Stimulated activated CD8-positive, alpha-beta memory T cell treated with anti-CD3 and anti-CD28 coated beads, Interleukin-7, amount 100 ng/mL, for 1 hour (primary cell): ENCODE results near the gene NR6A1.

Source experiments
- DNase-seq, 2 donors: peaks; one replicate each; pipeline ENCODE4 v3.0.0-alpha.2; 2020; ENCODE audit warnings: low read depth in 2 of 2

Gene NR6A1

DNA sequence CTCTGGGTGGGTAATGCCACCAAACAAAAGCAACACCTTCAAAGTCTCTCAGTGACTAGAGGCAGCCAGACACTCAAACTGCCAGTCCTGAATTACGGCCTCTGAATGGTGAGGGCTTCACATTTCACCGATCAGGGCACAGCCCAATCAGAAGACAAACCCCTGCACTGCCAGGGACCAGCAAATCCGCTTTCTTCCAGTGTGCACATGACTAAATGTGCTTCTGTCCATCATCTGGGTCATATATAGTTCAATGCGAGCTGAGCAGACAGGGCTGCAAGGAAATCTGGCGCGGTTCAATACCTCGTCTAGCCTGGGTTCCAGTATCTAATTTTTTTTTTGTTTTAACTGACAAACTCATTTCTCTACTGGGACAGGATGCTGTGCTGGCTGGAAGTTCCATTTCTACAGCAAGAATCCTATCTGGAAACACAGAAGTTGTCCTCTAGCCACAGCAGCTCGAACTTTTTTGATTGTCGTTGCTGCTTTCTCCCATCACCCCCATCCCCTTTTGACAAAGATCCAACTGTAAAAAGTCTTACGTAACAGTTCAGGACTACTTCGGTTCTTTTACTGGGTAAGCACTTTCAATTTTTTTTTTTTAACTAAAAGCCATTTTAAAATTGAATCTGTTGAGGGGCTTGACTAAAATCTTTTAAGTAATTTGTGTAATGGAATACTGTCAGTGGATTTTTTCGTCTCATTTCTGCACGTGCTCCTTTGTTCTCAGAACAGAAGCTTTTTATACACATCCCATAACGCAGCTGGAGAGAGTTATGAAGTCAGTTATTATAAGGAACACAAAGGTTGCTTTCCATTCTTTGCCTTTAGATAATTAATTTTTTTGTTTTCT lies 112.7 kb downstream of the NR6A1 start:
- peak in 1 of 2 donors; percentile 15 for DNase-seq

DNA sequence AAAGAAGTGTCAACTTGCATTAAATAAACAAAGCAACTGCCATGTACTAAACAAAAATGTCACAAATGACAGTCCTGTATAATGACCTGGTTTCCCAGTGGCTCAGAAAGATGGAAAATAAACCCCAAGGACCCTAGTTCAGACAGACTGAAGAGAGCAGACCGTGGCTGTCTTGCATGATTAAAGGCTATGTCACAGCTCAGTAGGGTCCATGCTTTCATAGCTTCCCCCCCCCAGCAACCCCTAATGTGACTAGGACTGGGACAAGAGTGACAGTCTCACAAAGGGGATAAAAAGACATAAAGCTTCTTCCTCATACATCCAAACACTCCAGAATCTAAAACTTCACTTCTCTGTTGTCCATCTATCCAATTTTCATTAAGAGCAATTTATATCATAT lies 113.6 kb downstream of the NR6A1 start:
- DNase-seq, result no peak

DNA sequence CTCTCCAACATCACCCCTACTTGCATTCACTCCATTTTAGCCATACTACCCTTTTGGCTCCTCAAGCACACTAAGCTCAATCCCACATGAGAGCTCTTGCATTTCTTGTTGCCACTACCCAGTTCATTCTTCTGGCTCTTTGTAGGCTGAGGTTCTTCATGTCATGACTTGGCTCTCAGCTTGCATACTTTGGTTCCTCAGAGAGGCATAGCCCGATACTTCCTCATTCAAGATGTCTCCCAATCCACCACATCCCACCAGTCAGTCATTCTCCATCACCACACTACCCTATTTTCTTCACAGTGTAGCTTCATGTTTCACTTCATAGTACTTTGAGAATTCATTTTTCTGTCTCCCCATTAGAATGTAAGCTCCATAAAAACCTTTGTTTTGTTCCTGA lies 116.7 kb downstream of the NR6A1 start:
- DNase-seq, result no peak

DNA sequence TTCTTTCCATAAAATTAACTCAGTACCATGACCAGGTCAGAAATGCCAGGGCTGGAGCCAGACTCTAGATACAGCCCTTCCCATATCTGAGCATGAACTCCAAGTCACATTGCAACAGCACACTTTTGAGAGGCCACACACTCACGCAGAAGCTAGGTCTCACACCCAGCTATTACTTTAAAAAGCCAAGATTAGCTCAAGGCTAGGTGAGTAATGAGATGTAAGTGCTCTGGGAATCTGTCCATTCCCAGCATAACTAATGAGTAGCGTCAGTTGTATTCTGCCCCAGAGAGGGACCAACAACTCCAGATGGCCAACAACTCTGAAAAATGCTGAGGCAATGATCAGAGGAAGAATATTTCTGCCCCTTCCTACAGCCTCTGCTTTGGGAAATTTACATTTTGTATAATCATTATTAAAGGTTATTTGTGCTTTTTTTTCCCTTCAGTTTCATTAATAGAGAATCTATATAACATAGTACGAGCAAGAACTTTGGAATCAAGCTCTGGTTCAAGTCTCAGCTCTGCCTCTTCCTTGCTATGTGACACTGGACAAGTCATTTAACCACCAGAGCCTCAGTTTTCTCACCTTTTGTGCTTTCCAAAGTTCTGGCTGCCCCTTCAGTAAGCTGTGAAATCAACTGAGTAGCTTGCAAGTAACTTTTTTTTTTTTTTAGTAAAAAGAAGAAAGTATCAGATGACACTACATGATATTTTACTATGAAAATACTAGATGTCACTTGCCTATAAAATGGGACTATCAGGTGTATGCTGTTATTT lies 118.3 kb downstream of the NR6A1 start:
- no peak for DNase-seq

DNA sequence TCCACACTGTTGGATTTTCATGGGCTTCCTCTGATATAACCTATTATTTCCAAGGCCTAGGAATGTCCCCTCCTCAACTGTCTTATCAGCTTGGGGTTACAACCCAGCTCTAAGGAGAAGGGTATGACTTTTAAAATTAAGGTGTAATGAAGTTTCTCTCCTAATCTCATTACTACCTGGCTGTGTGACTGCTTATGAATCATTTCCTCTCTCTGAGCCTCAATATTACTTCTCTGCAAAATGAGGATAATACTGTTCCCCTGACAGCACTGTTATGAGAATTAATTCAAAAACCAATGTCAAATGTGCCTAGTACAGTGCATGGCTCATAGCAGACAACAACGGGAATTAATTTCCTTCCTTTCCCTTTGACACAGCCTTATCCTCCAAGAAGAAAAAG lies 118.9 kb downstream of the NR6A1 start:
- no peak for DNase-seq

DNA sequence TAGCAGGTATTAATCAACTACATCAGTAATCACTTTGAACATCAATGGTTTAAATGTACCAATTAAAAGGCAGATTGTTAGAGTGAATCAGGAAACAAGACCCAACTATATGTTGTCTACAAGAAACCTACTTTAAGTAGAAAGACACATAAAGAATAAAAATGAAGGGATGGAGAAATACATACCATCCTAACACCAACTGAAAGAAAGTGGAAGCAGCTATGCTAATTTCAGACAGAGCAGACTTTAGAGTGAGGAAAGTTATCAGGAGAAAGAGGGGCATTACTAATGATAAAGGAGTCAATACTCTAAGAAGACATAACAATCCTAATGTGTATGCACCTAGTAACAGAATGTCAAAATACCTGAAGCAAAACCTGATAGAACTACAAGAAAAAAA lies 125.8 kb downstream of the NR6A1 start:
- no peak for DNase-seq

DNA sequence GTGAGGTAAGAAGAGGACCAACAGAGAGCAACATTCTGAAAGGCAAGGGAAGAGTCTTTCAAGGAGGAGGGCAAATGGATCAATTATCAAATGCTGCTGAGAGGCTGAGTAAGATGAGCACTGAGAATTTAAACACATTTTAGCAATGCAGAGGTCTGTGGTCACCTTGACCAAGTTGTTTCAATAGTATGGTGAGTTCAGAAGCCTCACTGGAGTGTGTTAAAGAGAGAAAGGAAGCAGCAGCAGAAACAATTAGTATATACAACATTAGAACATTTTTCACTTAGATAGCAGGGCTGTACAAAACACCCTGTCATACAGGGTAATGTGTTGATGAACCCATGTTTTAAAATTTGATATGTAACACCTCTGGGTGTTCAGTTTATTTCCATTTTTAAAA lies 131.5 kb downstream of the NR6A1 start:
- no peak for DNase-seq

DNA sequence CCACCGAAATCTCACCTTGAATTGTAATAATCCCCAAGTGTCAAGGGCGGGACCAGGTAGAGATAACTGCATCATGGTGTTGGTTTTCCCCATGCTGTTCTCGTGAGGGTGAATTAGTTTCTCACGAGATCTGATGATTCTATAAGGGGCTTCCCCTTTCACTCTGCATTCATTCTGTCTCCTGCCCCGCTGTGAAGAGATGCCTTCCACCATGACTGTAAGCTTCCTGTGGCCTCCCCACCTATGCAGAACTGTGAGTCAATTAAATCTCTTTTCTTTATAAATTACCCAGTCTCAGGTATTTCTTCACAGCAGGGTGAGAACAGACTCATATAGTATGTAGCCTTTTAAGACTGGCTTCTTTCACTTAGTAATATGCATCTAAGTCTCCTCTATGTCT lies 135.8 kb downstream of the NR6A1 start:
- DNase-seq, result no peak

DNA sequence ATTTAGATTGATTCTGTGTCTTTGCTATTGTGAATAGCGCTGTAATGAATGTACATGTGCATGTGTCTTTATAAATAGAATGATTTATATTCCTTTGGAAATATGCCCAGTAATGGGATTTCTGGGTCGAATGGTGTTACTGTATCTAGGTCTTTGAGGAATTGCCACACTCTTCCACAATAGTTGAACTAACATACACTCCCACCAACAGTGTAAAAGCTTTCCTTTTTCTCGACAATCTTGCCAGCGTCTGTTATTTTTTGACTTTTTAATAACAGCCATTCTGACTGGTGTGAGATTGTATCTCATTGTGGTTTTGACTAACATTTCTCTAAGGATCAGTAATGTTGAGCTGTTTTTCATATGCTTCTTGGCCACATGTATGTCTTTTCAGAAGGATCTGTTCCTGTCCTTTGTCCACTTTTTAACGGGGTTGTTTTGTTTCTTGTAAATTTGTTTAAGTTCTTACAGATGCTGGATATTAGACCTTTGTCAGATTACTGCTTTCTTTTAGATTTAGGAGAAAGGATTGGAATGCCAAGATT lies 139.0 kb downstream of the NR6A1 start:
- no peak for DNase-seq

DNA sequence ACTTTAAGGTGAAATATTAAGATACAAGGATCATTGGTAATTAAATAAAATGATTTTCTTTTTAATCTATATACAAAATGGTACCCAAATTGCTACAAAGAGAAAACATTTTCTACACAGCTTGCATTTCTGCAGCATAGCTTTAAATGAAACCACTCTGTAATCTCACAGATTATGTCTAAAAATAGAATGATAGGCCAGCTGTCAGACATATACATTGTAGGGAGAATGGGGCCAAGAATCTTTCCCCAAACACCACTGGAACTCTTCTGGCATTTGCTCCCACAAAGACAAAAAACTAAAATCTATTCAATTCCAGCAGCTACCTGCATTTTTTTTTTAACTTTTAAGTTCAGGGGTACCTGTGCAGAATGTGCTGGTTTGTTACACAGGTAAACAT lies 139.8 kb downstream of the NR6A1 start:
- DNase-seq, result no peak

DNA sequence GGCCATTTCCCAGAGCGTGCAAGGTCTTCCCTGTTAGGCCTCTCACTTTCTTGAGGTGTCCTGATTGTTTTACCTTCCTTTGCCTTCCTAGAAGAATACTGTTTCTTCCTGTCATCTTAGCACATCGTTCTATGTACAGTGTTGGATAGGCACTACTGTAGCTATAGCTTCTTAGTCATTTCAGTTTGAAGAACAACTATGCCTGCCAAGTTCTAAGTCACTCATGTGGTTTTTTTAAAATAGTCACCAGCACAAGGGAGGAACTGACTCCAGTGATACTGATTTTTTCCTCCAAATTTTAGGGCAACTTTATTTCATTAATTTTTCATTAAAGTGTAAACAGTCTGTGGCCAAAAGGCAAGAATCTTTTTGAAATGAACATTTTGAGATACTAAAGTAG lies 141.5 kb downstream of the NR6A1 start:
- no peak for DNase-seq

DNA sequence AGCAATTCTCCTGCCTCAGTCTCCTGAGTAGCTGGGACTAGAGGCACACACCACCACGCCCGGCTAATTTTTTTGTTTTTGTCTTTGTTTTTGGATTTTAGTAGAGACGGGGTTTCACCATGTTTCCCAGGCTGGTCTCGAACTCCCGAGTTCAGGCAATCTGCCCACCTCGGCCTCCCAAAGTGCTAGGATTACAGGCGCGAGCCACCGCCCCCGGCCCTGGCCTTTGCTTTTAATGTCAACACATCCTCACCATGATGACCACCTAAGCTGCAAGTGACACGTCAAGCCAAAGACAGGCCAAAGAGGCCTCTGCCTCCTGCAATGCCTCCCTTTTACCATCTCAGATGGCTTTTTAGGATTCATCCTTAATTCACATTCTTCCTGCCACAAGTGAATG lies 142.4 kb downstream of the NR6A1 start:
- no peak for DNase-seq

DNA sequence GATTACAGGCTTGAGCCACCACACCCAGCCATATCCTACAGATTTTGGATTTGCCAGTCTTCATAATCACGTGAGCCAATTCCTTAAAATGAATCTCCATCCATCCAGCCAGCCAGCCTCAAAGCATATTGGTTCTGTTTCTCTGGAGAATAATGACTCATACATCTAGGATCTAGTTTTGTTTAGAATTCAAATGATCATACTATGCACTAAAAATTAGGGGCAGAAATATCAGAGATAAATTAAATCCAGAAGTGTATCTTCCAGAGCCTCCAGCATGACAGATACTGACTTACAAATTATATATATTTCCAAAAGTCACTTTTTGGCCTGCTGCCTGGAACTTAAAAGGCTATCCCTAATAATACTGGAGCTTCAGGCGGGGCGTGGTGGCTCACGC lies 144.8 kb downstream of the NR6A1 start:
- DNase-seq, result no peak

DNA sequence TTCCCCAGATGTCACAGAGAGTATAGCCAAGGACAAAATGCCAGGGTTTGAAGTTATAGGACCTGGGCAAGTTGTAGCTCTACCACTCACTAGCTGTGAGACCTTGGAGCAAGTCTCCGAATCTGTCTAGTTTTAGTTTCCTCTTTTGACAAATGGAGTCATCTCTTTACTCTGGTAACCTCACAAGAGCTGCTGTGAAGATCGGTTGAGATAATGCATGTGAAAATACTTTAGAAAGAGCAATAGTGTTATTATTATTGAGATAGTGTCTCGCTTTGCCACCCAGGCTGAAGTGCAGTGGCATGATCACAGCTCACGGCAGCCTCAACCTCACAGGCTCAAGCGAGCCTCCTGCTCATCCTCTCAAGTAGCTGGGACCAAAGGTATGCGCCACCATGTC lies 146.0 kb downstream of the NR6A1 start:
- DNase-seq, result no peak

DNA sequence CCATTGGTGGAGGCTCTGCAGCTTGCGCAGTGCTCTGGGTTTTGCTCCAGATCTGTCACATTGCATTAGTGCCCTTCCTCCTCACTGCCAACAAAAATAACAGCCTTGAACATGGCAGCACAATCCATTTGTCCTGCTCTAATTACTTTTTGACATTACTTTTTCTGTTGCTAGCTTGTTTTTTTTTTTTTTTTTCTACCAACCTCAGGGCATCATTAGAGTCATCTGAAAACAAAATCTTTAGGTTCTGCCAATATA lies 146.4 kb downstream of the NR6A1 start:
- DNase-seq, result no peak

DNA sequence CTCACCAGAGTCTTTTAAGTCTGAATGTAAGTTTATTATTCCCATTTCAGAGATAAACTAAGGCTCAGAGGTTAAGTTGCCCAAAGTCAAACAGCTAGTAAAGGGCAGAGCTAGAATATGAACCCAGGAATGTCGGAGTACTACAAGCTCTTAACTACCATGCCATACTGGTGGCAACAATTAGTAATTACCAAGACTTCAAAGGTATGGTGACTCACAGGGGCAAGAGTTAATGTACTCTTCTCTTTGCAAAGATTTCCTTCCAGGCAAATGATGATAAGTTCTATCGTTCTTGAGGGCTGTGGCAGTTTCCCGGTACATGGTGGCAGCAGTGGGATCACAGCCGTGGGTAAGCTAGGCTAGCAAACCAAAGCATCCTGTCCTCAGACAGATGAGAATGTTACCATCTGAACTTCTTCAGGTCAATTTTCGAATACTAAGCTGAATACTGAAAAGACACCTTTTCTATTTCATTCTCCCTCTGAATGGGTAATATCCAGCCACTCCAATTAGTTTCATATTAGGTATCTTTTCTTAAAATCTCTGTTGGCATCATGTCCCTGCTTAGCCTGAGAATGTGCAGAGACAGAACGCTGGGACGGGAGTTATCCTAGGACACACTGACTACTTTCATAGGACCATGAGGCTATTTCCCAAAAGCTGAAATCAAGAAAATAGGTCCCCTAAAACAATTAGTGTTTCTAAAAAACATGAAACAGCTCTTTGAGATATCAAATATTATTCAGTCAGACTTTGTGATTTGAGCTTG lies 147.0 kb downstream of the NR6A1 start:
- DNase-seq, result no peak

DNA sequence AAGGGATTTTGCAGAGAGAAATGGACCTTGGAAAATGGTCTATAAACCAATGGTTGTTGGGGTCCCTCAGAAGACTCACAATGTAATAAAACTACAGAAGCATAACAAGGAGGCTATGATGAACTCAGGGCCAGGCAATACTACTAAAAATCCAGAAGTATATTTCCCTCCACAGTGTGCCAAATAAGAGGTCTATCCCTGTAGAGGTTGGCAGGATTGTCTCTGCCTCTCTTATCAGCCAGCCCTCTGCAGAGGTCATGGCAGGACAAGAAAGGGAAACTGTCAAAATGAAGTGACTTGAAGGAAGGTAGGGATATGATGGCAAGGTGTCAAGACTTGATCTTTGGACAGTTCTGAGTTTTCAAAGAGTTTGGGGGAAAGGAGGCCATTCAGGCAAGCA lies 148.2 kb downstream of the NR6A1 start:
- no peak for DNase-seq

DNA sequence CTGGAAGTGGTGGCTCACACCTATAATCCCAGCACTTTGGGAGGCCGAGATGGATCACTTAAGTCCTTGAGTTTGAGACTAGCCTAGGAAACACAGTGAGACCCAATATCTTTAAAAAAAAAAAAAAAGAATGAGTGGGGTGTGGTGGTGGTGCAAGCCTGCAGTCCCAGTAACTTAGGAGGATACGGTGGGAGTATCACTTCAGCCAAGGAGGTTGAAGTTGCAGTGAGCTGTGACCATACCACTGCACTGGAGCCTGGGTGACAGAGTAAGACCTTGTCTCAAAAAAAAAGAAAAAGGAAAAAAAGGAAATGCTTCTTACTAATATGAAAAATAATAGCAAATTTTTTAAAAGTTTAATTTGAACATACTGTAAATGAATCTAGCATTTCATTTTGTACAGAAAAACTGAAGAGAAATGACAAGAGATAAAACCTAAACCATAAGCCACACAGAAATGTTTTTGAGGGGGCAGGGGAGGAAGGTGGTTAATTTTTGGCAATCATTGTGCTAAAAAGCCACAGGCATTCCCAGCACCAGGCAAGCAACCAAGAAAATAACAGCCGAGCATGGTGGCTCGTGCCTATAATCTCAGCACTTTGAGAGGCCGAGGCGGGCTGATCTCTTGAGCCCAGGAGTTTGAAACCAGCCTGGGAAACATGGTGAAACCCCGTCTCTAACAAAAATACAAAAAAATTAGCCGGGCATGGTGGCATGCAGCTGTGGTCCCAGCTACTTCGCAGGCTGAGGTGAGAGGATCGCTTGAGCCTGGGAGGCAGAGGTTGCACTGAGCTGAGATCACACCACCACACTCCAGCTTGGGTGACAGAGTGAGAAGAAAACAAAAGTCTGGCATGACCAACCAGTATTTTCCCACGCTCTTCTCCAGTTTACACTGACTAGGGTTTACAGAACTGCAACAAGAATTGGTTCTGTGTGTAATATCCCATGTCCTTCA lies 149.5 kb downstream of the NR6A1 start:
- DNase-seq, result no peak

DNA sequence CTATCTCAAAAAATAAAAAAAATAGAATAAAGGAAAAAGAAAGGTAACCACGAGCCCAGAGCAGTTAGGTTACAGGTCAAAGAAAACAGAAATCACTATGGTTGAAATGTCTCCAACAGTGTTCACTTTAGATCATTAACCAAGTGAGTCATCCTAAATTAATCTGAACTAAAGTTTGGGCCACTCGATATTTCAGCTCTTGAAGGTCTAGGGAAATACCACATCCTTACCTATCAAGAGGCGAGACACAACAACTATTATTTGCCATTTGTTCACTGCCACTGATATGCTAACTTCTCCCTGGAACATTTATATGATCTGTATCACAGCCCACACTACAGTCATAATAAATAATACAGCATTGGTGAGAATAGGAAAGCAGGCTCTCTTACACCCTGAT lies 152.6 kb downstream of the NR6A1 start:
- DNase-seq, result no peak

DNA sequence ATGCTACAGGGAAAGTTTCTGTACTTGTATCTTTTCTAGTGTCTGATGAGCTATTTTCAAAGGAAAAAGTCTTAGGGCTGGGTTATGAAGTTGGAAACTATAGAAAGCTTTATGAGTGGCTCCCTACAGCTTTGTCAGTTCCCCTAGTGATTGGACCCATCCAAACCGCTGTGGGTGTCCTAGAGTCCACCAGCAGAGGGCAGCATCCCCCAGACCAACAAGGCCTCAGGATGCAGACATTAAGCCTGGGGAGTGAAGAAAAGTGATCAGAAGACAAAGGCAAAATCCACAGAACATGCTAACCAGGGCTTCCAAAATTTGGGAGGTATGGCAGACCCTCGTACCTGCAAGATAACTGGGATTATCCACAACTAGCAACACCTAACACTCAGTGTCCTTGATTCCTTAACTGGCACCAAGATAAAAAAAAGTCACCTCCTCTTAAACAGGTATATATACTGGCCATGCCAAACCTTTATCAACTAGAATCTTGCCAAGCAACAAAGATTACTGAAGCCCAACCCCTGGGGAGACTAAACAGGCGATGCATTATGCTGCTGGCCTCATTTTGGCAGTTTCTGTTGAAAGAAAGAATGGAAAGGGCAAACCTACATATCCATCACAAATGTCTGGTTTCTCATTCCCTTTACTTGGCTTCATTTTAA lies 153.5 kb downstream of the NR6A1 start:
- peak; percentile 41 to 47 for DNase-seq

DNA sequence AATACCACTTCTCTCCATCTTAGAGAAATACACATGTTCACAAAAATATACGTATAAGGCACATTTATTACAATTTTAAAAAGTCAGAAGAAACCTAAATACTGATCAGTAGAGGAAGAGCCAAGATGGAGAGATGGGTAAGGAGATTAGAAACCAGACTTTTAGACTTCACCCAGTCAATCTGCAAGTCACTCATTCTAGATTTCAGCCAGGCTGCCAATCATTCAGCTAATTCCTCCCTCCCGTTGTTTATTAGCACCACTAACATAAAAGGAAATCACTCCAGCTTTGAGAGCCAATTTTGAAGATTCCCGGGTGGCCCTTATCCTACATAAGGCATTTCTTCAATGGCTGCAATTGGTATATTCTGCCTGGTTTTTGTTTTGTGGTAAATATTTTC lies 154.2 kb downstream of the NR6A1 start:
- no peak for DNase-seq
